ENCODE results near the gene RAB5IF. TPM values are rescaled to one million over a fixed set of nuclear protein-coding genes. Genes with fewer than 3 reads are reported as not detected.

RAB5IF gene
- total and polyA plus RNA-seq, 2 of the 13 experiments (the other 11 are each of a cell fraction or from before 2014, with no cell fraction given) = 261 to 305 TPM

DNA sequence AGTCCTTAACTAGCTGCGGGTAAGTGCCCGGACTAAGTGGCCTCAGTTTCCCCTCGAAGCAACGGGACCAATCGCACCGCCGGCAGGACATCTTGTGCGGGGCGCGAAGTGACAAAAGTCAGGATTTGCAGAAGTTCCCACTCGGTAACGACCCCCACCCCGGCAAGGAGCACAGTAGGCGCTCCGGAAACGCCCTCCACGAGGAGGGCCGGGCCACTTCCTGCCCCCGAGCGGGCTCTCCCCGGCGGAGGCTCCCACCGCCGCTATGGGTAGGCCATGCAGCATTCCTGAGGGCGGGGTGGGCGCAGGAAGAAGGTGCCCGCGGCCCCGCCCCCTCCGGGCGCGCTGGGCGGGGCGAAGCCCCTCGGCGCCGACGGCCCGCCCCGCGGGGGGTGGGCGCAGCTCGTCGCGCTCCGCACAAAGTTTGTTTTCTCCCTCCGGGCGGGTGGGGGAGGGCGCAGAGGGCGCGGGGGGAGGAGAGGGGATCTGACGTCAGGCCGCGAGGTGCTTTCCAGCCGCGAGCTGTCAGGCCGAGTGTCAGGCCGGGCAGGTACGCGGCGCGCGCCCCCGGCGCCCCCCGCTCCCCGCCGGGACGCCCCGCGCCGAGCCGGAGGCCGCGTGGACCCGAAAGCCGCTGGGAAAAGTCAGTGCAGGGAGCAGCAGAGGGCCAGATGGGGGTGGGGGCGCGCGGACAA lies 32.3 kb upstream of the RAB5IF start, which contains the start of gene TGIF2 (continued):
- TF ChIP-seq CAMTA2 (CRISPR knock-in tag; IDR thresholded peaks at IDR 0.05; ENCODE audit: borderline replicate concordance) = peak; percentile 85; the same call in 1 of the 2 replicates
- TF ChIP-seq, protein P1, sequence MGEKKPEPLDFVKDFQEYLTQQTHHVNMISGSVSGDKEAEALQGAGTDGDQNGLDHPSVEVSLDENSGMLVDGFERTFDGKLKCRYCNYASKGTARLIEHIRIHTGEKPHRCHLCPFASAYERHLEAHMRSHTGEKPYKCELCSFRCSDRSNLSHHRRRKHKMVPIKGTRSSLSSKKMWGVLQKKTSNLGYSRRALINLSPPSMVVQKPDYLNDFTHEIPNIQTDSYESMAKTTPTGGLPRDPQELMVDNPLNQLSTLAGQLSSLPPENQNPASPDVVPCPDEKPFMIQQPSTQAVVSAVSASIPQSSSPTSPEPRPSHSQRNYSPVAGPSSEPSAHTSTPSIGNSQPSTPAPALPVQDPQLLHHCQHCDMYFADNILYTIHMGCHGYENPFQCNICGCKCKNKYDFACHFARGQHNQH (CRISPR knock-in tag; IDR thresholded peaks at IDR 0.05) = peak; percentile 84
- TF ChIP-seq, protein P2, sequence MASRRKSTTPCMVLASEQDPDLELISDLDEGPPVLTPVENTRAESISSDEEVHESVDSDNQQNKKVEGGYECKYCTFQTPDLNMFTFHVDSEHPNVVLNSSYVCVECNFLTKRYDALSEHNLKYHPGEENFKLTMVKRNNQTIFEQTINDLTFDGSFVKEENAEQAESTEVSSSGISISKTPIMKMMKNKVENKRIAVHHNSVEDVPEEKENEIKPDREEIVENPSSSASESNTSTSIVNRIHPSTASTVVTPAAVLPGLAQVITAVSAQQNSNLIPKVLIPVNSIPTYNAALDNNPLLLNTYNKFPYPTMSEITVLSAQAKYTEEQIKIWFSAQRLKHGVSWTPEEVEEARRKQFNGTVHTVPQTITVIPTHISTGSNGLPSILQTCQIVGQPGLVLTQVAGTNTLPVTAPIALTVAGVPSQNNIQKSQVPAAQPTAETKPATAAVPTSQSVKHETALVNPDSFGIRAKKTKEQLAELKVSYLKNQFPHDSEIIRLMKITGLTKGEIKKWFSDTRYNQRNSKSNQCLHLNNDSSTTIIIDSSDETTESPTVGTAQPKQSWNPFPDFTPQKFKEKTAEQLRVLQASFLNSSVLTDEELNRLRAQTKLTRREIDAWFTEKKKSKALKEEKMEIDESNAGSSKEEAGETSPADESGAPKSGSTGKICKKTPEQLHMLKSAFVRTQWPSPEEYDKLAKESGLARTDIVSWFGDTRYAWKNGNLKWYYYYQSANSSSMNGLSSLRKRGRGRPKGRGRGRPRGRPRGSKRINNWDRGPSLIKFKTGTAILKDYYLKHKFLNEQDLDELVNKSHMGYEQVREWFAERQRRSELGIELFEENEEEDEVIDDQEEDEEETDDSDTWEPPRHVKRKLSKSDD (CRISPR knock-in tag; IDR thresholded peaks at IDR 0.05; ENCODE audit: low read depth) = no peak
- no peak for TF ChIP-seq ZNF10 (CRISPR knock-in tag; IDR thresholded peaks at IDR 0.05; ENCODE audit: borderline replicate concordance, low read depth)
- no peak for TF ChIP-seq RFX1 (IDR thresholded peaks at IDR 0.05)
- TF ChIP-seq SMARCE1 (IDR thresholded peaks at IDR 0.05; ENCODE audit: borderline replicate concordance) = no peak
- peak; percentile 62; the same call in 1 of the 2 replicates for TF ChIP-seq ZMYM2 (CRISPR knock-in tag; IDR thresholded peaks at IDR 0.05)
- TF ChIP-seq, protein P3, sequence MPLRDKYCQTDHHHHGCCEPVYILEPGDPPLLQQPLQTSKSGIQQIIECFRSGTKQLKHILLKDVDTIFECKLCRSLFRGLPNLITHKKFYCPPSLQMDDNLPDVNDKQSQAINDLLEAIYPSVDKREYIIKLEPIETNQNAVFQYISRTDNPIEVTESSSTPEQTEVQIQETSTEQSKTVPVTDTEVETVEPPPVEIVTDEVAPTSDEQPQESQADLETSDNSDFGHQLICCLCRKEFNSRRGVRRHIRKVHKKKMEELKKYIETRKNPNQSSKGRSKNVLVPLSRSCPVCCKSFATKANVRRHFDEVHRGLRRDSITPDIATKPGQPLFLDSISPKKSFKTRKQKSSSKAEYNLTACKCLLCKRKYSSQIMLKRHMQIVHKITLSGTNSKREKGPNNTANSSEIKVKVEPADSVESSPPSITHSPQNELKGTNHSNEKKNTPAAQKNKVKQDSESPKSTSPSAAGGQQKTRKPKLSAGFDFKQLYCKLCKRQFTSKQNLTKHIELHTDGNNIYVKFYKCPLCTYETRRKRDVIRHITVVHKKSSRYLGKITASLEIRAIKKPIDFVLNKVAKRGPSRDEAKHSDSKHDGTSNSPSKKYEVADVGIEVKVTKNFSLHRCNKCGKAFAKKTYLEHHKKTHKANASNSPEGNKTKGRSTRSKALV (CRISPR knock-in tag; IDR thresholded peaks at IDR 0.05) = no peak
- peak; percentile 79; the same call in 1 of the 2 replicates for TF ChIP-seq YEATS2 (CRISPR knock-in tag; IDR thresholded peaks at IDR 0.05; ENCODE audit: borderline replicate concordance)
- peak; percentile 98 for TF ChIP-seq POLR2G (IDR thresholded peaks at IDR 0.05; ENCODE audit: low read depth, low read length)
- TF ChIP-seq ZNF563 (CRISPR knock-in tag; IDR thresholded peaks at IDR 0.05) = peak; percentile 73; the same call in 1 of the 2 replicates
- no peak; the same call in 1 of the 2 replicates for TF ChIP-seq ZNF567 (CRISPR knock-in tag; IDR thresholded peaks at IDR 0.05; ENCODE audit: borderline replicate concordance)
- TF ChIP-seq REPIN1 (CRISPR knock-in tag; IDR thresholded peaks at IDR 0.05; ENCODE audit: borderline replicate concordance, low read depth) = peak; percentile 90
- peak; percentile 56; the same call in 1 of the 2 replicates for TF ChIP-seq RFXAP (CRISPR knock-in tag; IDR thresholded peaks at IDR 0.05; ENCODE audit: borderline replicate concordance)
- 0 out of 2 replicates have a peak, but pooled peaks have one; percentile 57 for TF ChIP-seq ZKSCAN5 (CRISPR knock-in tag; IDR thresholded peaks at IDR 0.05)
- TF ChIP-seq SMYD3 (CRISPR knock-in tag; IDR thresholded peaks at IDR 0.05) = no peak
- TF ChIP-seq CEBPB (IDR thresholded peaks at IDR 0.05; ENCODE audit: borderline replicate concordance, low read depth, low read length) = no peak
- TF ChIP-seq, protein P4, sequence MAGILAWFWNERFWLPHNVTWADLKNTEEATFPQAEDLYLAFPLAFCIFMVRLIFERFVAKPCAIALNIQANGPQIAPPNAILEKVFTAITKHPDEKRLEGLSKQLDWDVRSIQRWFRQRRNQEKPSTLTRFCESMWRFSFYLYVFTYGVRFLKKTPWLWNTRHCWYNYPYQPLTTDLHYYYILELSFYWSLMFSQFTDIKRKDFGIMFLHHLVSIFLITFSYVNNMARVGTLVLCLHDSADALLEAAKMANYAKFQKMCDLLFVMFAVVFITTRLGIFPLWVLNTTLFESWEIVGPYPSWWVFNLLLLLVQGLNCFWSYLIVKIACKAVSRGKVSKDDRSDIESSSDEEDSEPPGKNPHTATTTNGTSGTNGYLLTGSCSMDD (CRISPR knock-in tag; IDR thresholded peaks at IDR 0.05) = peak; percentile 79; the same call in 1 of the 2 replicates

All from HepG2 (cell line).